NCI-H1105 treated with DMSO at 0.1 percent for 48 hours (cell line): ENCODE measurements around the gene ERF.
A peak's percentile ranks its signal among the peaks of the same experiment; 100 is the strongest.

Experiments
- DNase-seq: peaks from one replicate; lab custom pipeline; 2025; lab: John Stamatoyannopoulos, UW

ERF gene

GRCh38 chr19:42239544-42240220, 15.2 kb downstream of the ERF start:
- no peak for DNase-seq

DNA sequence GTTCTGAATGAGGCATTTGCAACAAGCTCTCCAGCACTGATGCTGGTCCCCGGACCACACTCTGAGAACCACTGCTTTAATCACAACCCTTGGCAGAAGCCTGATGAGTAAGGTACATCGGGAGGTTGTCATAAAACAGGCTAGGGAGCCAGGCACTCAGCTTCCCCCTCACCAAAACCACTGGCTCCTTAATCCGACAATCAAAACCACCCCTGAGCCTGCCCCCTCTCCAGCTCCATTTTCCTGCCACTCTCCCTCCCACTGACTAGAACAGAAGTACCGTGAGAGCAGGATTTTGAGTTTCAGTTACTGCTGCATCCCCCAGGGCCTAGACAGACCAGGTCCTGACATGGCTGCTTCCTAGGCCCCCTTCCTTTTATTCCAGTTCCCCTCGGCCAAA, 19.7 kb downstream of the ERF start:
- DNase-seq = no peak

- no peak for DNase-seq
Measured at GRCh38 chr19:42234364-42234763, 20.6 kb downstream of the ERF start.

DNA sequence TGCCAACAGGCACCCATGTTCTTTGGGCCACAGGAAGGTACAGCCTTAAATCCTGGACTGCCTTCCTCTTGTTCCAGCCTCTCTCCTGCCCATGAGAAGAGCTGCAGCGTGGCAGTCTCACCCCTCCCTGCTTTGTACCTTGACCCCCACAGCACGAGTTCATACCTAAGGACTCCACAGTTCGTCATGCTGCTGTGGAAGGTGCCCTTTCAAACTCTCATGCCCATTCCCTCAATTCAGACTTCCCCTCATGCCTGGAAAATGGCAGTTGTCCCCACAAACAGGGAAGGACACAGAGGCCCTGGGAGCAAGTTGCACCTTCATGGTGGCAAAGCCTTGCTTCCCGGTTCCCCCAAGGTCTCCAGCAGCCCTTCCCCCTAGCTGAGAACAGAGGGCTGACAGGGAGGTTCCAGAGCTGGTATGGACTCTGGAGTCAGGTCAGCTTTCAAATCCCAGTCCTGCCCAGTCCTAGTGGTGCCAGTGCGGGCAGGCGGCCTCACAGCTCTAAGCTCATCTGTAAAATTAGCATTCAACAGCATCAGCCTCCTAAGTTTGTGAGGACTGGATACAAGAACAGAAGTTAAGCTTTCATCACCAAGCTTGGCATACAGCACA, 21.1 kb downstream of the ERF start:
- DNase-seq = no peak

DNA sequence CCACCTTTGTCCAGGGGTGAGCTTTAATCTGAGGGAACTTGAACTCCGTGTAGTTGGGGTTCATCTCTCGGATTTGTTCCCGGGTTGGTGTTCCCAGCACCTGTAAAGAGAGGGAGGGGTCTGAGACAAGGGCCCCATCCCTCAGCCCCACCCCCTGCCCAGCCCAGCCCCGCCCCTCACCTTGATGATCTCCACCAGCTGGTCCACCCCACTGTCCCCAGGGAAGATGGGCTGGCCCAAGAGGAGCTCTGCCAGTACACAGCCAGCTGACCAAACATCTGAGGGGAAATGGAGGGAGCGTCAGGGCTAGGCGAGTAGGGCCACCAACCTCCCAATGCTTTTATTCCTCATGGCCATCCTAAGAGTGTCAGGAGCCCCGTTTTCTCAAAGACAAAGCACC, 21.8 kb downstream of the ERF start:
- no peak for DNase-seq

GRCh38 chr19:42232435-42232834, 22.5 kb downstream of the ERF start:
- DNase-seq = no peak

GRCh38 chr19:42230571-42230970, 24.4 kb downstream of the ERF start:
- no peak for DNase-seq

GRCh38 chr19:42229855-42230351, 25.0 kb downstream of the ERF start:
- DNase-seq = no peak

DNA sequence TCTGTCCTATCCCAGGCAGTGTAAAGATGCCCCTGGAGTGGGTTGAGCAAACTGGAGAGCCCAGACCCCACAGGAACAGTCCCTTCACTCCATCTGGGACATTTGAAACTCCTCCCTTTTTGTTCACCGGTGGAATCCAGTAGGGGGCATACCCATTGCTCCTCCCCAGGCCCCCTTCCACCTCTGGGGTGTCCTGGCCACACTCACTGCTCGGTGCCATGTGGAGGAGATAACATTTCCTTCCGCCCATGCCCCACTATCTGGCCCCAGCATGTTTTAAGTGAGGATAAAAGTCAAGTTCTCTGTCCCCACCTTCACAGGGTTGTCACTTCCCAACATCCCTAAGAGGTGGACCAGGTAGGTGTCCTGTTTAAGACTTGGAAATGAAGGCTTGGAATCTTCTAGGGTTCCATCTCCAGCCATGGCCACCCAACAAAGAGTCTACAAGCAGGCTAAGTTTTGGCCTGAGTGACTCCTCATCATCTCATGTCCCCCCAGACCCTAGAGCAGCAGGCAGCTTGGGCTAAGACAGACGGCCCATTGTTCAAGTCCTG, 25.6 kb downstream of the ERF start:
- no peak for DNase-seq

DNA sequence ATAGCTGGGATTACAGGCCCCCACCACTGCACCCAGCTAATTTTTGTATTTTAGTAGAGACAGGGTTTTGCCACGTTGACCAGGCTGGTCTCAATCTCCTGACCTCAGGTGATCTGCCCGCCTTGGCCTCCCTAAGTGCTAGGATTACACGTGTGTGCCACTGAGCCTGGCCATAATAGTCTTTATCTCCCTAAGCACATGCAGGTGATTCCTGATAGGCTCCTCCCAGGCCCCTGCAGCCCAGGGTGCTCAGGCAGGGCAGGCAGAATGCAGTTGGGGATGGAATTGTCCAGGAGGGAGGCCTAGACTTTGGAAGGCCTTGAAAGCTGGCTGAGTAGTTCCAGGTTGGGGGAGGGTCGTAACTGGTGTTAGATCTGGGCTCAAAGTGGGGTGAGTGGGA, 26.3 kb downstream of the ERF start:
- DNase-seq = no peak

DNA sequence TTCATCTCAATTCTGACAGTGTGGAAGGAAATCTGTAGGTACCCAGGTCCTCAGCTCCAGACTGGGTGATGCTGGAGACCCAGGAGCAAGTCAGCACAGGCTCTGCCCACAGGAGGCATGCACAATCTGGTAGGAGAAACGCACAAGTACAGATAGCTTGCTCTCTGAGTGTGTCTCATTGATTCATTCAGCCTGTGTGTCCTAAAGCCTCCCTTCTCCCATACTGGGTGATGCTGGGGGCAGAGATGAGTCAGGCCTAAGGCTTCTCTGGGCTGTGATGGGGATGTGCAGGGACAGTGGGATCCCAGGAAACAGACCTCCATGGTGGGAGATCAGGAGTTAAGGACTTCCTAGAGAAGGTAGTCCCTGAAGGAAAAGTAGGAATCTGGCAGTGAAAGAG, 28.0 kb downstream of the ERF start:
- DNase-seq = no peak

DNA sequence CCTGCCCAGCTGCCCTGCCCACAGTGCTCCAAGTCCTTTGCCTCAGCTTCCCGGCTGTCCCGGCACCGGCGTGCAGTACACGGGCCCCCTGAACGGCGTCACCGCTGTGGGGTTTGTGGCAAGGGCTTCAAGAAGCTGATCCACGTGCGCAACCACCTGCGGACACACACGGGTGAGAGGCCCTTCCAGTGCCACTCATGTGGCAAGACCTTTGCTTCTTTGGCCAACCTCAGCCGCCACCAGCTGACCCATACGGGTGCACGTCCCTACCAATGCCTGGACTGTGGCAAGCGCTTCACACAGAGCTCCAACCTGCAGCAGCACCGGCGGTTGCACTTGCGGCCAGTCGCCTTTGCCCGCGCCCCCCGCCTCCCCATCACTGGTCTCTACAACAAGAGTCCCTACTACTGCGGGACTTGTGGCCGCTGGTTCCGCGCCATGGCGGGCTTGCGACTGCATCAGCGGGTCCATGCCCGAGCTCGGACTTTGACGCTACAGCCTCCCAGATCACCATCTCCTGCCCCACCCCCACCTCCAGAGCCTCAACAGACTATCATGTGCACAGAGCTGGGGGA, 29.1 kb downstream of the ERF start:
- no peak for DNase-seq

- DNase-seq = no peak
Measured at GRCh38 chr19:42224940-42225717, 29.8 kb downstream of the ERF start.

- DNase-seq = no peak
Measured at GRCh38 chr19:42220751-42221097, 34.2 kb downstream of the ERF start.

GRCh38 chr19:42219812-42220750, 34.8 kb downstream of the ERF start, which contains the start of gene ZNF526:
ZNF526 (plus strand) TSS chr19:42220312; CDS start chr19:42224404, 4,092 bp downstream.
- DNase-seq = peak; percentile 97

DNA sequence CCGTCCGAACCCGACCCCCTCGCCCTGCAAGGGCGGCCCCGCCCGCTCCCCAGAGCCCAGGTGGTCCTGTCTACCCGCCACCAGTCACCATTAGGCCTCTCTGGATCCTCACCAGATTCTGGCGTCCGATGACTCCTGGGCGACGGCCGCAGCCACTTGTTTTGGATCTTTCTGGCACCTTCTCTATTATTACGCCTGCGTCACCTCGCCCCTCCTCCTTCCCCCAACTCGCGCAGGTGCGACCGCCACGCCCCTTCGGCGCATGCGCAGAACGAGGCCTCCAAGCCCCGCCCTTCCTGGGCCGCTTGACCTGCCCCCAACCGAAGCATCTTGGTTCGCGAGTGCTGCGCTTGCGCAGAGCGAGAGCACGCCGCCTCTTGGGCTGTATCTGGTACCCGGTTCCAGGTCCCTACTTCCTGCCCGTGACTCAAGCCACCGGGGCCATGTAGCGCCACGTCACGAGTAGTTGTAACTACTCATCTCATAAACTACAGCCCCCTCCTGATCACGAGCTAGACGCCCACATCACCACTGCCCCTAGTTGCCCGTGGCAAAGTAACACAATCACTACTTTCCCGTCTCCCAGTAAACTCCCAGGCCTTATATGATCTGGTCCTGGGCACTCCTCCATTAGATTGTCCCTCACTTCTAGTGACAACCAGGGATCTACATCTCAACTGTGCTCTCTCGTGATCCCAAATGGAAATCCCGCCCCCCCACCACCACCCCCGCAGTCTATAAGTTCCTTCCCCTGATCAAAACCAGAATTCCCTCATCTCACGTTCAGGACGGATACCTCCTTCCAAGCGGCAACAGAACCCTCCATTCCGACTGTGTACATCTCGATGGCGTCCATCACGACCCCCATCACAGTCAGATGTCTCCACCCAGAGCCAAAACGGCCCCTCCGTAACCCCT, 37.1 kb downstream of the ERF start, which contains the start of gene DEDD2:
Gene DEDD2, minus strand, starts transcription at position 158 of the 918 bp plus-strand sequence. CDS start 670 bp downstream, outside the sequence.
- peak; percentile 91 for DNase-seq

- DNase-seq = peak; percentile 45
Measured at GRCh38 chr19:42216653-42217519, 38.0 kb downstream of the ERF start.

GRCh38 chr19:42214810-42215485, 40.0 kb downstream of the ERF start:
- DNase-seq = no peak
